AG04449 (cell line): ENCODE data around the gene PDYN.
"Not testable (repeated sequence)": the region's sequence is repeated elsewhere in the genome, so short reads cannot be mapped to it uniquely, and the experiment has no call there.

Experiments used
- CTCF ChIA-PET: fragments of 350-600 bp; formaldehyde crosslinking; extraction: SDS; loops from one replicate; lab custom pipeline; 2021; ENCODE audit warnings: antibody characterized with exemption; lab: Yijun Ruan, JAX
- POLR2A ChIA-PET: fragments of 400-600, 350-600 bp; formaldehyde crosslinking; extraction: SDS; loops from one replicate; lab custom pipeline; 2020; ENCODE audit warnings: antibody characterized with exemption, inconsistent platforms; lab: Yijun Ruan, JAX
- DNase-seq: peaks from one replicate; pipeline ENCODE4 v3.0.0-alpha.2; 2010; ENCODE audit warnings: low read depth, low spot score
- H3K4me3 ChIP-seq: 2 replicates; pipeline ENCODE4 v1.5.1; 2011; ENCODE audit warnings: low read depth, mild to moderate bottlenecking, control low read depth, low read length
- TF ChIP-seq, protein P1 (sequence below): IDR thresholded peaks from one replicate; pipeline ENCODE4 v1.5.1; 2011; ENCODE audit warnings: mild to moderate bottlenecking, moderate library complexity, low read length, control low read depth, inconsistent platforms; ENCODE audit not compliant: insufficient read depth; ENCODE audit errors: missing control alignments

The PDYN gene

GRCh38 chr20:1993986-1994385 lies at the start of gene PDYN:
Gene PDYN (minus strand): TSS chr20:1994058. CDS start chr20:1983084, 10,974 bp downstream.
- DNase-seq = no peak
- H3K4me3 ChIP-seq = no peak within 1 kb of the TSS
- TF ChIP-seq, protein P1, sequence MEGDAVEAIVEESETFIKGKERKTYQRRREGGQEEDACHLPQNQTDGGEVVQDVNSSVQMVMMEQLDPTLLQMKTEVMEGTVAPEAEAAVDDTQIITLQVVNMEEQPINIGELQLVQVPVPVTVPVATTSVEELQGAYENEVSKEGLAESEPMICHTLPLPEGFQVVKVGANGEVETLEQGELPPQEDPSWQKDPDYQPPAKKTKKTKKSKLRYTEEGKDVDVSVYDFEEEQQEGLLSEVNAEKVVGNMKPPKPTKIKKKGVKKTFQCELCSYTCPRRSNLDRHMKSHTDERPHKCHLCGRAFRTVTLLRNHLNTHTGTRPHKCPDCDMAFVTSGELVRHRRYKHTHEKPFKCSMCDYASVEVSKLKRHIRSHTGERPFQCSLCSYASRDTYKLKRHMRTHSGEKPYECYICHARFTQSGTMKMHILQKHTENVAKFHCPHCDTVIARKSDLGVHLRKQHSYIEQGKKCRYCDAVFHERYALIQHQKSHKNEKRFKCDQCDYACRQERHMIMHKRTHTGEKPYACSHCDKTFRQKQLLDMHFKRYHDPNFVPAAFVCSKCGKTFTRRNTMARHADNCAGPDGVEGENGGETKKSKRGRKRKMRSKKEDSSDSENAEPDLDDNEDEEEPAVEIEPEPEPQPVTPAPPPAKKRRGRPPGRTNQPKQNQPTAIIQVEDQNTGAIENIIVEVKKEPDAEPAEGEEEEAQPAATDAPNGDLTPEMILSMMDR = no peak
- POLR2A ChIA-PET = no interaction called here
- CTCF ChIA-PET = no interaction called here

- no peak overlapping the region for H3K4me3 ChIP-seq
- no peak for DNase-seq
- TF ChIP-seq, protein P1 = no peak
- CTCF ChIA-PET = no interaction called here
- POLR2A ChIA-PET = no interaction called here
Observed at GRCh38 chr20:2042400-2042799, 48.5 kb upstream of the PDYN start.

- CTCF ChIA-PET = interaction anchor here (1.8 kb wide), 1 partner anchor 31 kb away, joined by 5 read pairs; no protein-coding TSS in a partner anchor
- TF ChIP-seq, protein P1 = no peak
- no peak for DNase-seq
- POLR2A ChIA-PET = no interaction called here
- no peak overlapping the region for H3K4me3 ChIP-seq
Observed at GRCh38 chr20:2038161-2038560, 44.3 kb upstream of the PDYN start.

- no peak for DNase-seq
- CTCF ChIA-PET = interaction anchor here (1.8 kb wide), 1 partner anchor 31 kb away, joined by 5 read pairs; no protein-coding TSS in a partner anchor
- TF ChIP-seq, protein P1 = no peak
- POLR2A ChIA-PET = no interaction called here
- no peak overlapping the region for H3K4me3 ChIP-seq
Observed at GRCh38 chr20:2037296-2037914, 43.5 kb upstream of the PDYN start.

DNA sequence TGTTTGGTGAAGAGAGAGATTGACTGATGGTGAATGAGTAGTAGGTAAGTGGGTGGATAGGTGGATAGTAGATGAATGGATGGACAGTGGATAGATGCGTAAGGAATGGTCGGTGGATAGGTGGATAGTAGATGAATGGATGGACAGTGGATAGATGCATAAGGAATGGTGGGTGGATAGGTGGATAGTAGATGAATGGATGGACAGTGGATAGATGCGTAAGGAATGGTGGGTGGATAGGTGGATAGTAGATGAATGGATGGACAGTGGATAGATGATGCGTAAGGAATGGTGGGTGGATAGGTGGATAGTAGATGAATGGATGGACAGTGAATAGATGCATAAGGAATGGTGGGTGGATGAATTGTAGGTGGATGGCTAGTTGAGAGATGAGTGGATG lies 42.5 kb upstream of the PDYN start:
- DNase-seq, POLR2A ChIA-PET, H3K4me3 ChIP-seq: not testable (repeated sequence)
- CTCF ChIA-PET = interaction anchor here (1.8 kb wide), 1 partner anchor 30 kb away, joined by 5 read pairs; no protein-coding TSS in a partner anchor

DNA sequence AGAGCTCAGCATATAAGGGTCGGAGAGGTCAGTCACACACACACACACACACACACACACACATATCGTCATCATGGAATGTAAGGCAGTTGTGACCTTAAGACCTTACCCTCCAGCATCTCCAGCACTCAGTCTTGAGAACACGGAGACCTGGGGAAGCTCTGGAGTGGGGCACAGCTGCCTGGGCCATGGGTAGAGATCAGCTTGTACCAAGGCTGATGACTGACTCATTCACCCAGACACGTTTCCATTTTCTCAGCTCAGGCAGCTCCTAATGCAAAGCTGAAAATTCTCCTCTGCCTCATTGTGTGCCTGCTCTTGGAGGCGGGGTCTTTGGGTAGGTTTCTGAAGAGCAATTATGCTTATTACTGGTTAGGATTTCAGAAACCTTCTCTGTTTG lies 38.3 kb upstream of the PDYN start:
- H3K4me3 ChIP-seq = no peak overlapping the region
- ChIA-PET CTCF (interaction anchor here (1.1 to 2.6 kb wide), 4 partner anchors 11 to 267 kb away, joined by 3 to 10 read pairs (median 5); no protein-coding TSS in a partner anchor), POLR2A (no interaction called here)
- no peak for DNase-seq
- TF ChIP-seq, protein P1 = no peak

- CTCF ChIA-PET = interaction anchor here (2.3 kb wide), 1 partner anchor 19 kb away, joined by 13 read pairs; no protein-coding TSS in a partner anchor
- POLR2A ChIA-PET = no interaction called here
- DNase-seq = no peak
- TF ChIP-seq, protein P1 = no peak
- H3K4me3 ChIP-seq = no peak overlapping the region
Observed at GRCh38 chr20:2026514-2026913, 32.7 kb upstream of the PDYN start.
